GM19023 (cell line): ENCODE measurements around the gene PTN.

ENCODE experiments used
- ATAC-seq: cut with Tn5 transposase; IDR thresholded peaks from one replicate; pipeline ENCODE4 v1.9.1; 2021; ENCODE audit warnings: mild to moderate bottlenecking, moderate library complexity; ENCODE audit not compliant: unreplicated experiment

The PTN gene

DNA sequence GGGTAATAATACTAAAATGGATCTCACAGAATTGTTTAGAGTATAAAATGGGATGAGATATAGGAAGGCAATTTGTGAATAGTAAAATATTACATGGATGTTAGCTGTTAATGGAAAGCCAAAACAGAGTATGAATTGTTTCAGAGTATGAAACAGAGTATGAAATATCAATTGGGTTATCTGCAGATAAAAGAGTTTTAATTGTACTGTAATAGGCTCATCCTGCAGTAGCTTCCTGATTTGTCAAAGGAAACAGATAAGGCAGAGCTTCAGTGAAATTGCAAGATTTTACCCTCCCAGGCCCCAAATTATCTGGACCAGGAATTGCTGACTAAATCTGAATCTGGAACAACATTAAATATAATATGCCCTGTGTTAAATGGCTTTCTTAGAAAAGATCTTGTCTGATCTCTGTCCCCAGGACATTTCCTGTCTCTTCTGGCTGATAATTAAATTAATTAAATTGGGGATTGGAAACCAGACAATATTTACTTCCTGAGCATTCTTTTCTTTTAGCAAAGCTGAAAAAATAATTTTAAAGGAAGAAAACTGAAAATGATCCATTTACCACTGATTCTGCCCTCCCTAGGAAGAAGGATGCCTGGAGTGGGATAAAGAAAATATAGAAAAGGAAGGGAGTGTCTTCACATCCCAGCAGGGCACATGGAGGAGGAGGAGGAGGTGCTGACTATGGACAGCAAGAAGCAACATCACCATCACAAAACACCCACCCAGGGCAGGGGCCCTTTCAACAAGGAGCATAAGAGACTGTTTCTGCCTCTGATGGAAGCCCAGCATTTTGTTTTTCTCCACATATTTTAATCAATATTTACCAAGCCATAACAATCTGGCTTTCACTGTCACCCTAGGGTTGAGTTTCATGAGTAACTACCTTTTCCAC lies 18.5 kb downstream of the PTN start:
- ATAC-seq, result no peak

DNA sequence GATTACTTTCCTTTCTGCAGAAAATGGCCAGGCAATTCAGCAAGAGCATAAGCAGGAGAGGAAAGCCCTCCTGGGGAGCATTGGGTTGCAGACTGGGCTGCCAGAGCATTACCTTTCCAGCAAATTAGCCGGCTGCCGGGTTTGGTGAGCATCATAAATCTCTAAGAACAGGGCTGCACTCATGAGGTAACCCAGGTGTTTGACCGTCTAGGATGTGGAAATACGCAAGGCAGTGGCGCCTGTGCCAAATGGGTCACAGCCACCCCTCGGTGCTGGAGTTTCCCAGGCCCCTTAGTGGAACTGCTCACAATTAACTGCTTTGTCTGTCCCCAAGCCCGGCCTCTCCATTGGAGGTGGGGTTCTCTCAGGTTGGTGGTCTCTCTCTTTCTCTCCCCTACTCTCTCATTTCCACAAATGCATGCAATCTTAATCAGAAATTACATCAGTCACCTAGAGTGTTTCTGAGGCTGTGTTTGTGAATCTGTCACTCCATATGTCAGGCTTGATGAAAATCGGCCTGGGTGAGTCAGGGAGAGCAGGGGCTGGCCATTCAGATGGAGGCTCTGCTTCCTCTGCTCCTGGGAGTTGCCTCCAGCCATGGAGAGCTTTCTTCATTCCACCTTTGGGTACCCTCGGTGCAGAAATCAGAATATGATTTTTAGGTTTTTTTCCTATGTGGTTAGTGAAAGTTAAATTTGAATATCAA lies 26.7 kb downstream of the PTN start:
- ATAC-seq, result no peak

DNA sequence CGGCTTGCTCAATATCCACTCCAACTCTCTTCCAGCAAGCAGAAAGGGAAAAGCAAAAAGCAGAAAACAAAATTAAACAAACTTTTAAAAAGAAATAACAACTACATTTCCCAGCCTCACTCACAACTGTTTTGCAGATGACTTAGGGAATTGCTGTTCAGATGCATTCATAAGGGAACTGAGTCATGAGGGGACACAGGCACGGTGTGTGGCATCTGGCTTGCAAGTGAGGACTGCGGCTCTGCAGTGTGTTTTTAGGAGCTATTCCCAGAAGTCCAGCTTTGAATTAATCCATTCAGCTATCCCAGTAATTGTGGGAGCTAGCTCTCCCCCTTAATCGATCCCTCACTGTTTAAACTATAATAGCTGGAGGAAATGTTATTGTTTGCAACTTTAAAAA lies 30.3 kb downstream of the PTN start:
- no peak for ATAC-seq

DNA sequence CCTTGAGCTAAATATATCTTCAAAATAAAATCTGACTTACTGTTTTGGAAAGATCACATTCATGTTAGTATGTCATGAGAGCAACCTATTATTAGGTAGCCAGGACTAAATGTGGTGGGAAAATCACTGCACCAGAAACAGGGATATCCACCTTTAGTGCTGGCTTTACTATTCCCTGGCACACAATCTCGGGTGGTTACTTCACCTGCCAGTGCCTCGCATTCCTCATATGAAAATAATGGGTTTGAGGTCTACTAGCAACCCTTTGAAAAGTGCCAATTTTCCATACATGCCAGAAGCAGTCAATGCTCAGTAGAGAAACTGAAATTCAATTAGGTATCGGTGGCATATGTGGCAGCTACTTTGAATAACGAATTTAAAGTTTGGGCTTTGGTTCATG lies 36.8 kb downstream of the PTN start:
- no peak for ATAC-seq

DNA sequence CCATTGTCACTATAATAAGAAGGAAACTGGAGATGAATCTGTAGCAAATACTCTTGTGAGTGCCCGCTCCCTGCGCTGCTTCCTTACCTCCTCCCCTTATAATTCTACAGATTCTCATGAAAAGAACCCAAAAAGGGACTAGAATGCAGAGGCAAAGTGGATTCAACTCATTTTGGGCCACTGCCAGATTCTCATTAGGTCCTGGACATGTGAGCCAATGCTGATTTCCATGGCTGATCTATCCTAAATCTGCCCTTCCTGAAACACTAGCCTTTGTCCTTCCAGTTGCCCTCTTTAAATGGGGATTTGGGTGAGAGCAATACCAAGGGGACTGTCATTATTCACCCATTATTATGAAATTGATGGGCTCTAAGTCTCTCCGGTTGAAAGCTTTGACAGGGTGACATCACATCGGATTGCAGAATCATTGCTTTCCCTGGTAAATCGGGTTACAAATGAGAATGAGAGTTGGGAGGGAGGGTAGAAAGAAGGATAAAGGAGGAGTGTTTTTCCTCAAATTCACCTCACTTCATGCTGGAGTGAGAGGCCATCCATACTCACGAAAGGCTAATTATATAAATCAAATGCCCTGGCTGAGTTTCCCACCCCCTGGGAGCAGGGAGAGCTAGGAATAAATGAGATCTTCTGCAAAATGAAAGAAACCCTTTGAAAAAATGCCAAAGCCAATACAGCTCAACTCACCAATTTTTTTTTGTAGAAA lies 37.5 kb downstream of the PTN start:
- ATAC-seq, result no peak

DNA sequence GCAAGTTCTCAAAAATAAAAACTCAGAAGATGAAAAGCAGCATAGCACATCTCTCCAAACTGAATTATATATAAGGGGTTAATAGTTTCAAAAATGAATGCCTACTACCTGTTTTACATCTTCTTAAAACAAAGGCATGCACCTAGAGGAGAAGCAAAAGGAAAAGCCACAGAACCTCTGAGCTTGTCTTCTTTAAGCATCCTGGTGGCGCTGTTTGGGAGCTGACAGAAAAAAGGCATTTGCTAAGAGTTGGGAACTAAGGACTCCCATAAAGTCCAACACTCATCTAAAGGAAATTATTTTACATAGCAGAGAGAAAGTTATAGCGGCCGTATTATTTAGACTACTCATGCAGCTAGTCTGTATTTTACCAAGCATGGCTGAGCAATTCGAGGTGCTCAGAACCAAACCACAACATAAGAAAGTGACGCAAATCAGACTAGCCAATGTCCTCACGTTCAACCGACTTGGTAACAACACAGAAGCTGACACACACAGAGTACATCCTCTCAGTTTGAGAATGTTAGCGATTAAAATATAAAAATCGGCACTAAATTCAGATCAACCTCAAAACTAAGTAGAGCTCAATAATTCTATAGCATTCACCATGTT lies 38.8 kb downstream of the PTN start:
- ATAC-seq, result no peak

DNA sequence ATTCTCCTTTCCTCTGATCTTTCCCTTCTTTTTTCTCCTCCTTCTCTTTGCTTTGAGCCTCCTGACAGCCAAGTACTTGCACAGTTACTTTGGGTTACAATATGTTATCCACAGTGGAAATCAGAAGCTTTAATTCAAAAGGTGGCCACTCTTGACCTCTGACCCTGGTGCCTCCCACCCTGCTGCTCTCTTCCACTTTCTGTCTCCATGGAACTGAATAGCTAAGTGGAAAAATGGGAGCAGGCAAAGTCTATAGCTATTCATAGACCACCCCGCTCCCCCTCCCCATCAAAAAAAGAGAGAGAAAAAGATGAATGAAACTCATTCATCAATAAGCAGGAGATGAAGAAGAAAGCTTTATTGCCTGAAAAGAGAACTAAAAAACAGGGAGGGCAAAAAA lies 39.4 kb downstream of the PTN start:
- ATAC-seq, result no peak

DNA sequence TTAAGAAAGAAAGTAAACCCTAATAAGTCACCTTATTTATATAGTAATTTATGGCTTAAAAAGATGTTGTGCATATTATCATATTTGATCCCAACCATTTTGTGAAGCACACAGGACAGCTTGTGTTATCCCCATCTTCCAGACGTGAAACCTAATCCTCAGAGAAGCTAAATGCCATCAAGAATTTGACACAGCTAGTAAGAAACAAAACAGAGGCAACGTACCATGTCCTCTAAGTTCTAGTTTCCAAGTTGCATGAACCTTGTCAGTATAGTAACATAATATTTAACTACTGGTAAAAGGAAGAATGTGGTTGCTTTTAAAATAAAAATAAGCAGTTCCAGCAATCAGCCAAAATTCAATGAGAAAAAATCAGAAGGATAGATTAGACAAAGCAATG lies 41.5 kb downstream of the PTN start:
- no peak for ATAC-seq

DNA sequence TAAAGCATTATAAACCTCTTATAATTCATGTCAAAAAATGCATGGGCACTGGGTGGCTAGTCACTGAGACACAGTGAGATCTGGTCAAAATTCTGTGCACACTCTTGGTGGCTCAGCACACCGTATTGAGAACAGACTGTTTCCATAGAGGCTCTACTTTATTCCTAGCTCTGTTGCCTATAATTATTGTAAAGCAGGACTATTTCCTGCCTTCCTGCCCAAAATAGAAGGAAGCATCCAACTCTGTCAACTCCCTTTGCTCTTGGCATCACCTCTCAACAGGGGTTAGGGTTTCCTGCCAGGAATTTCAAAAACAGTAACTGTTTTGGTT lies 45.1 kb downstream of the PTN start:
- no peak for ATAC-seq

DNA sequence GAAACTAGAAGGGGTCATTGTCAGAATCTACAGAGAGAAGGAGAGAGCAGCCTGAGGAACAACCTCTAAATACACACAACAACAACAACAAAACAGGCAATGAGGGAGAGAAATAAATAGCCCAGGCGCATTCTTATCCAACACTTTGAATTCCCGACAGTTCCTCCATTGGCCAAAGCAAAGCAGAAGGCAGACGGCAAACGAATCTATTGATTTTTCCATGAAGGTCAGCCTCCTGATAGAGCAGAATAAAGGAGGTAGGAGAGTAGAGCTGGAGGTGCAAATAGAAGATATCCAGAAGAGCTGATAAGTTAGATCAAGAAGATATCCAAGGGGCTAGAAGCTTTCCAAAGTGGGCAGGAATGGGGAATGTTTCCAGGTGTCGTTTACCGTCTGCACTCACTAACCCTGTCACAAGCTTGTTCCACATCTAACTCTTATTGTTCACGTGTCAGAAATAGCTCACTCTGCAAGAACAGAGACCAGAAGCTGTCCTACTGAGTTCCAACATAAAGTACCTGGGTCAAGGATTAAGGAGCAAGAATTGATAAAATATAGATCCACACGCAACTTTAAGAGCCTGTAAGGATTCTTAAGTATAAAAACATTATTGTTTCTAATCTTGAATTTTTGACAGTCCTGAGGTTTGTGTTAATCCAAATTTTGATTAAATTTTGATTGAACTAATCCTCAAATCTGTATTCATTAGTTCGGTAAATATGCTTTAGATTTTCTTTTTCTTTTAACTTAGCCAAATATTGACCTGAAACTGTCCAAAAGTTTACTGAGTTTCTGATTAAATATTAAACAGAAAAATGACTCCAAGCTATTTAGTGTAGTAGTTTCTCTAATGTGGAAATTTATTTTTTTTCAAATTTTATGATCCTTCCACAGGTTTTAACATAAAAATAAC lies 45.7 kb downstream of the PTN start:
- ATAC-seq, result no peak

DNA sequence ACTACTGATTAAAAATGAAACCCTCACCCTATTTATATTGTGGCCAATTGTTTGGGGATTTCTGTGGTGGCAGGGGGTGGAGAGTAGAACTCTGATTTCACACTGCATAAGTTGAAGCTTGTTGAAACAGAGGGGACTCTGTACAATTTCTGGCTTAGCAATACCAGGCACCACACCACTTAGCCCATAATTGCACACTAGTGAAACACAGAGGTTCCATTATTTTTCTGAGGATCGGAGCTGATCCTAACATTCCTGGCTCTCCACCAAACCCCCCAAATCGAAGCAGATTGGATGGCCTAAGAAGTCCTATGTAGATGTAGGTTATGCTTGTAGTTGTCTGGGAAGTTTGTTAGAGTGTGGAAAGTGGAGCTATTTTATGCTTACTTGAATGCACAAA lies 47.0 kb downstream of the PTN start:
- ATAC-seq, result no peak

DNA sequence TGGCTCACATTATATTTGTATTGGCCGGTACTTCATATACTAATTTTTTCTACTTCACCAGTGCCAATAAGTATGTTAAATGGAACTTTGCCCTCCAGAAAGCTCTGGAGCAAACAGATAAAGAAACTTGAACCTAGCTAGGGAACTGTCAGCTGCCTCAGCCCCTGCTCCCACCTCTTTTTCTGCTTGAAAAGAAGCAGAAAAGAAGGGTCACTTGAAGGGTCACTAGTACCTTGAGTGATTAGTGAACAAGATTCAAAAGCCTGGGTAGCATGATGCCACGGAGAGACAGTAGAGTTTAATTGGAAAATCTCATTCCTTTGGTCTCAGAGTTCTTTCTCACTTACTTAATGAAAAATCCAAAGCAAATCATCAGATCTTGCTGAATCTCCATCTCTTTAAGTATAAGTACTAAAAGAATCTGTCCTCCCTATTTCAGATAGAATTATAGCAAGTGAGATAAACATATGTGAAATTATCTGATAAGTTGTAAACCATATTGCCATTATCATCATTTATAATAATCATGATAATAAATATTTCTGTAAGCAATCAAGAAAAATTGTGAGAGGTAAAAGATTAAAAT lies 47.7 kb downstream of the PTN start:
- ATAC-seq, result no peak

DNA sequence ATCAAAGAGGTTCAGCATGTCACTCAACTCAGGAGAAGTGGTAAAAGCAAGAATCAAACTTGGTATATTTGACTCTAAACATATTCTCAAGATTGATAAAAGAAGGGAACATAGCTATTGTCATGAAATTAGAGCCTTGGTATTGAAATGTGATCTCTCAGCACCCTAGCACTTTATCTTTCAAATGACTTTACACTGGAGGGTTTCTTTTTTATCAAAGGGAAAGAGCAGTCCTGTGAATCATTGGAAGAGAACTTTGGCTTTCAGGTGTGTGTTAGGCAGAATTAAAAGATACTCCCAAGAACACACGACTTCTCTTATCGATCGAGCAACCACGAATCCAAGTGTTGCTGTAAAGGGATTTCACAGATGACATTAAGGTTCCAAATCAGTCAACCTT lies 54.4 kb downstream of the PTN start:
- no peak for ATAC-seq

DNA sequence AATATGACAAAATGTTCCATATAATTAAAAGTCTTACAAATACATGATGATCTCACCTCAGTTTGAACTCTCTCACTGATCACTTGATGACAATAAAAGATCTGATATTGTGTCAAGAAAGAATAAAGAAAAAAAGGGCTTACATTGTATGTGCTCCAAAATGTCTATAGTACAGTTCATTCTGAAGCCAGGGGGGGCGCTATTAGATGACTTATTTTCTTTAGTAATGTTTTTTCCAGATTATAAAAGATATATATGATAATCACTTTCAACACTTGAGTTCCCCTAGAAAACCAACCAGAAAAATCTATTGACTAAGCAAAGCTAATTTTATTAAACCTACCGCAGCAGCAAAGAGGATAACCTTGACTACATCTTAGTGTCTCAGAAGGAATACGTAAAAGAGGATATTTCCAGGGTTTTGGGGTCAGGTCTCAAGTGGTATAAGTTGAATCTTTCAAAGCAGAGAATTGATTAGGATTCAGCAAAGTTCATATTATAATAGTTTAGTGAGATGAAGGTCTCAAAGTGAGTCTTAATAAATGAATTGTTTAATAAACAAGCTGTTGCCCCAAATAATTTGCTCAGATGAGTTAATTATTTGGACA lies 55.8 kb downstream of the PTN start:
- ATAC-seq, result no peak

DNA sequence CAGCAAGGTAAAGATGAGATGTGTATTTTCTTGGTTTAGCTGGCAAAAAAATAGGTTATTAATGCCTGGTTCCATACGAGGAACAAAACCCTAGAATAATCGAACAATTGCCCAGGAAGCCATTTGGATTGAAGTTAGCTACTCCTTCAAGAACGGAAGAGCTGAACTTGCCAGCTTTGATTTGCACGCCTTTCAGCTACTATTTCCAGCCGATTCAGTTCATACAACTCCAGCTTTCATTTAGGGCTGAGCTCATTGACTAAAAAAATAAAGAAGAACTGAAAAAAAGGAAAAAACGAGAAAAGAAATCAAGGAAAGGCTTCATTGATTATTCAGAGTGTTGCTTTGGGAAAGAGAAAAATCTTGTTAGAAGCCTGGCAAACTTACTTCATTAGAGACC lies 60.4 kb downstream of the PTN start:
- ATAC-seq, result no peak

DNA sequence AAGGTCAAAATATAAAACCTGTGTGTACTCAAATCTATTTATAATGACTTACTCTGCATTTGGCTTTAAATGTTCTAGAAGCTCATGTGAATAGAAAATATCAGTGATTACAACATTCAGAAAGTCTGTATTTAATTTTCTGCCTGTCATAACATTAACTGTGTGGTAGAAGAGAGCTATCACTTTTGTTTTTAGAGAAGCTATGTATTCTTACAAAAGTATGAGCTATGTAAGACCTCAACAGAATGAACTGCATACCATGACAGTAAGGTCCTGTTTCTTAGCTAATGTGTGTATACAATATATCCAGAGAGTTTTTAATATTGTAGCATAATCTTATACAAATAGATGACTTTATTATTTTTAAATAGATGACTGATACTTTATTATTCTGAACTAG lies 61.5 kb downstream of the PTN start:
- ATAC-seq, result no peak

DNA sequence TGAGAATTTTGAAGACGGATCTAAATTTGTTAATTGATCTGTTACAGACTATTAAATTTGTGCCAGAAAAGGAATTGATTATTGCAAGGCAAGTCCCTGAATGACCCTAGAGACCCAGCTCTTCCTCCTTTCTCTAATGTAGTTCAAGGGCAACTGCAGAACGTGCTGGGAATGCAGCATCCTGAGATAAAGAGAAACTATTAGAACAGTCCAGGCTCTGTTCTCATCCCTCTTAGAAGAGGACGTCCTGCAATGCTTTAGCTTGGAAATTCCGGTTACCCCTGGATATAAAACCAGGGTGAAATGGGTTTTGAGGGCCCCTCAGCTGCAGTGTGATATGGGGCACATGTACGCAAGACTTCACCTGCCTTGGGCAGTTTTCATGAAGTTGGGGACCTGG lies 67.3 kb downstream of the PTN start:
- no peak for ATAC-seq

DNA sequence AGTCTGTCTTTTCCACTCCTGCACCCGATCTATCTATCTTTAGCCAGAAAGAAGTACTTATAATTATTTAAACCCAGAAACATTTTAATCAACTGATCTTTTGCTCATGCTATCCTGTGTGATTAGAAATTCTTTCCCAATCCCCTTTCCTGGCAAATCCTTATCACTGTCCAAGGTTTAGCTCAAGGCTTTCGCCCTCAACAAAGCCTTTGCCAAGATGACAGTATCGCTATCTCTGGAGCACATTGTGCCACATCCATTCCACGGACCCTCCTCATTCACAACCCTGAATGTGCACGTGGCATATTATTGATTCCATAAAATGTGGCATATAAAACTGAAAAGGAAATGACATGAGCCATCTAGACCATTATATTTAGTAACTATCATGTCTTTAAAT lies 71.3 kb downstream of the PTN start:
- ATAC-seq, result no peak

DNA sequence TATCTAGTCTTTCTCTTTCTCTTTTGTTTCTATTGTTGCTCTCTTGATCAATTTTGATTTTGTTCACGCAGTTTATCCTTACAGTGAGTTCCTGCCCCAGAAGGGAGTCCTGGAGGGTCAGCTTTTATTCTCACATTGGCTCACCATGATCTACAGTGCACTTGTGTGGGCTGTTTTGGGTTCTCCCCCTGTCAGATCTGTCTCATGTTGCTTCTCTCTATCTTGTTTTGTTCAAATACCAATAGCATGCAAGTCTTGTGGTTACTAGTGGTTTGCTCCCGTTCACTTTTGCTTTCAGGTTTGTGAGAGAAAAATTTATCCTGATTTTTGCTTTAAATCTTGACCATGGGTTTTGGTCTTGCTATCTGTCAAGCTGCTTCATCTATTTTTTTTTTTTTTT lies 74.3 kb downstream of the PTN start:
- ATAC-seq, result no peak
